ENCODE data around the gene DOC2B. TPM values are rescaled to one million over a fixed set of nuclear protein-coding genes. Genes with fewer than 3 reads are reported as not detected.

DOC2B gene
- total RNA-seq, 2 experiments from 2014 or later: 0.08 to 0.34 TPM

- H3K36me3 Mint-ChIP-seq (ENCODE audit: low read depth): no peaks in the 10 kb centered on the region
- Histone ChIP-seq H3K4me1 (ENCODE audit: insufficient read depth, low read length) (no peaks in the 10 kb centered on the region), H3K36me3 (ENCODE audit: insufficient read depth, low read length) (no peaks in the 10 kb centered on the region), H3K27ac (ENCODE audit: low read depth in 1 of 2, low read length in 2 of 2) (no peak overlapping the region), H3K4me3 (ENCODE audit: low read length) (no peak overlapping the region), H3K27me3 (ENCODE audit: control insufficient read depth in 1 of 2, insufficient read depth in 2 of 2, low read length in 2 of 2) (peaks cover 0 to 4% of the 10 kb centered on the region in 2 experiments), H3K9me3 (ENCODE audit: control insufficient read depth in 1 of 2, insufficient read depth in 1 of 2, low read length in 2 of 2) (no peaks in the 10 kb centered on the region)
- no peak overlapping the region for H3K27ac Mint-ChIP-seq
- no peak overlapping the region for H3K4me3 Mint-ChIP-seq
- ChIA-PET CTCF (no interaction called here), POLR2A (no interaction called here)
- H3K27me3 Mint-ChIP-seq: no peaks in the 10 kb centered on the region
- H3K4me1 Mint-ChIP-seq (ENCODE audit: low read depth): no peaks in the 10 kb centered on the region
- ATAC-seq (ENCODE audit: poor library complexity) (no peak), DNase-seq (no peak)
- H3K9me3 Mint-ChIP-seq: no peaks in the 10 kb centered on the region
- intact Hi-C loops (cut with DNase I, micrococcal nuclease): no loop called here
- TF ChIP-seq CTCF (IDR thresholded peaks at IDR 0.05): no peak
These were observed 23.1 kb downstream of the DOC2B start for GRCh38 chr17:158379-158778.

DNA sequence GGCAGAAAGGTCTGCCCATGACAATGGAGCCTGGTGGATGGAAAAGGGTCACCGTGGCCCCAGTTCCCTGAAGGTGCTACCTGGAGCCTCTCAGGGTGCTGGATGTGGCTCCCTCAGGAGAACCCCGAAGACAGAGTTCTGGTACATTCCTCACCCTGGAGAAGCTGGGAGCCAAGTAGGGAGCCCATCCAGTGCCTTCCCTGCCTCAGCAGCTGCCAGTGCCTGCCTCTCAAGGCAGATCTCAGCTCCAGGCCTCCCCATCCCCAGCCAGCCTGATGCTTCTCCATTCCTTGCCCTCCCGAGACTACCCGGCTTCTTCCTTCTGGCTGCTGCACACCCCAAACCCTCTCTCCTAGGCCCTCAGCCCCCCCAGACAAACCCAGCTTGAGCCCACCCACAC, 23.5 kb downstream of the DOC2B start:
- Mint-ChIP-seq H3K4me3 (no peak overlapping the region), H3K36me3 (ENCODE audit: low read depth) (no peaks in the 10 kb centered on the region), H3K27ac (no peak overlapping the region), H3K4me1 (ENCODE audit: low read depth) (no peaks in the 10 kb centered on the region), H3K9me3 (no peaks in the 10 kb centered on the region), H3K27me3 (no peaks in the 10 kb centered on the region)
- Histone ChIP-seq H3K4me1 (ENCODE audit: insufficient read depth, low read length) (no peaks in the 10 kb centered on the region), H3K4me3 (ENCODE audit: low read length) (no peak overlapping the region), H3K27ac (ENCODE audit: low read depth in 1 of 2, low read length in 2 of 2) (no peak overlapping the region), H3K9me3 (ENCODE audit: control insufficient read depth in 1 of 2, insufficient read depth in 1 of 2, low read length in 2 of 2) (no peaks in the 10 kb centered on the region), H3K36me3 (ENCODE audit: insufficient read depth, low read length) (no peaks in the 10 kb centered on the region), H3K27me3 (ENCODE audit: control insufficient read depth in 1 of 2, insufficient read depth in 2 of 2, low read length in 2 of 2) (peaks cover 0 to 4% of the 10 kb centered on the region in 2 experiments)
- TF ChIP-seq CTCF (IDR thresholded peaks at IDR 0.05): no peak
- ChIA-PET CTCF (no interaction called here), POLR2A (no interaction called here)
- DNase-seq: no peak
- no peak for ATAC-seq (ENCODE audit: poor library complexity)
- intact Hi-C loops (cut with DNase I, micrococcal nuclease): no loop called here

GRCh38 chr17:156946-157345, 24.5 kb downstream of the DOC2B start:
- Histone ChIP-seq H3K4me3 (ENCODE audit: low read length) (no peak overlapping the region), H3K36me3 (ENCODE audit: insufficient read depth, low read length) (no peaks in the 10 kb centered on the region), H3K27ac (ENCODE audit: low read depth in 1 of 2, low read length in 2 of 2) (no peak overlapping the region), H3K9me3 (ENCODE audit: control insufficient read depth in 1 of 2, insufficient read depth in 1 of 2, low read length in 2 of 2) (no peaks in the 10 kb centered on the region), H3K27me3 (ENCODE audit: control insufficient read depth in 1 of 2, insufficient read depth in 2 of 2, low read length in 2 of 2) (peaks cover 0 to 7% of the 10 kb centered on the region in 2 experiments), H3K4me1 (ENCODE audit: insufficient read depth, low read length) (no peaks in the 10 kb centered on the region)
- POLR2A ChIA-PET: no interaction called here
- no peak for ATAC-seq (ENCODE audit: poor library complexity)
- Mint-ChIP-seq H3K4me1 (ENCODE audit: low read depth) (no peaks in the 10 kb centered on the region), H3K27ac (no peak overlapping the region), H3K9me3 (no peaks in the 10 kb centered on the region), H3K4me3 (no peak overlapping the region), H3K27me3 (no peaks in the 10 kb centered on the region), H3K36me3 (ENCODE audit: low read depth) (no peaks in the 10 kb centered on the region)
- intact Hi-C loops (cut with DNase I, micrococcal nuclease): no loop called here
- CTCF ChIA-PET: no interaction called here
- no peak for TF ChIP-seq CTCF (IDR thresholded peaks at IDR 0.05)
- DNase-seq: no peak
